ENCODE data around the gene HACL1. TPM values are rescaled to one million over a fixed set of nuclear protein-coding genes. Genes with fewer than 3 reads are reported as not detected.

Gene HACL1
- total and polyA plus RNA-seq, 2 experiments from 2014 or later, result 11.0 to 11.2 TPM

DNA sequence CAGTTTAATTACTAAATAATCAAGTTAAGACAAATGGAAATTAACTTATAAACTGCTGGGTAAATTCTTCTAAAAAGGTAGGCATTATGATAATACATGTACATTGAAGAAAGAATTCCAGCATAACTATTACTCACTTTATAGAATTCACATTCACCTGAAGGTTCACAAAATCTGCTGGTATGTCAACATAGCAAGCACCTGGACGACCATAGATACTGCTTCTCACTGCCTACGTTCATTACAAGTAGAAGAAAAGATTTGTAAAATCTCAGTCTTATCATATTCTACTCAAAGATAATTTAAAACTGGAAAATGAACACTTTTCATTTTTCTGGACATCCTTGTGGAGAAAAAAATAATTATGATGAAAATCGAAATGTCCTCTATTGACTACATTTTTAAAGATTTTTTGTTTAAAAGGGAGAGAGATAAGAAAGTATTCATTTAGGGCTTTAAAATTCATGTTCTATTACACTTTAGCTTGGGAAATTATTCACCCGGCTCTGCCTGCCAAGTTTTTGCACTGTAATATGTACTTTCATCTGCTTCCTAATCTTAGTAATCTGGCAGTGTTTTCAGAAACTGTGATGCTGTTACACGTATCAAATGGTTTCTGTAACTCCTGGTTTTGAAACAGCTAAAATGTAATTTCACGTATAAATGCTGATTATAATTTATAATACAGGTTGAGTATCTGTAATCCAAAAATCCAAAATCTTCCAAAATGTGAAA is 16.1 kb downstream of the HACL1 start:
- H3K4me1 ChIP-seq (ENCODE audit: low read depth), result no peaks in the 10 kb centered on the region
- no peak overlapping the region for H3K4me3 ChIP-seq
- no peak overlapping the region for H3K27ac ChIP-seq
- H3K9me3 ChIP-seq (ENCODE audit: low read depth), result no peaks in the 10 kb centered on the region
- no peak for TF ChIP-seq CTCF (IDR thresholded peaks at IDR 0.05; ENCODE audit: low read depth, low read length)
- peak in 1 of 2 donors; percentile 23 for DNase-seq (ENCODE audit: low read depth in 1 of 2, low spot score in 1 of 2)
- no peaks in the 10 kb centered on the region for H3K27me3 ChIP-seq
- peaks cover 43% of the 10 kb centered on the region for H3K36me3 ChIP-seq

- no peak overlapping the region for H3K27ac ChIP-seq
- no peaks in the 10 kb centered on the region for H3K9me3 ChIP-seq (ENCODE audit: low read depth)
- H3K36me3 ChIP-seq, result peaks cover 35% of the 10 kb centered on the region
- no peak for DNase-seq (ENCODE audit: low read depth in 1 of 2, low spot score in 1 of 2)
- H3K4me3 ChIP-seq, result no peak overlapping the region
- no peaks in the 10 kb centered on the region for H3K4me1 ChIP-seq (ENCODE audit: low read depth)
- TF ChIP-seq CTCF (IDR thresholded peaks at IDR 0.05; ENCODE audit: low read depth, low read length), result no peak
- H3K27me3 ChIP-seq, result no peaks in the 10 kb centered on the region
Observed at GRCh38 chr3:15581471-15582394, 19.6 kb downstream of the HACL1 start.

DNA sequence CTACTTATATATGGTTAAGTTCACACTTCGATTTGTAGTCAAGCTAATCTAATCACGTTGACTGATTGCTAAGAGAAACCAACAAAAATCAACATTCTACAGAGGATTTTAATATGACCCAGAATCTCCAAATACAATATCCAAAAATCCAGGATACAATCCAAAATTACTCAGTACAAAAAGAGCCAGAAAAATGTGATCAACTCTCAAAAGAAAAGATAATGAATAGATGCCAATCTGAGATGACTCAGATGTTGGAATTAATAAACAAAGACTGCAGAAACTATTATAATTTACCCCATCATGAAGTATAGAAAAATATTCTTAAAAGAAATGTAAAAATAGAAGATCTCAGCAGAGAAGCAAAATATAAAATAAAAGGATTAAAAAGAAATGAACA is 22.3 kb downstream of the HACL1 start:
- Histone ChIP-seq H3K36me3 (peaks cover 20% of the 10 kb centered on the region), H3K4me1 (ENCODE audit: low read depth) (no peaks in the 10 kb centered on the region), H3K4me3 (no peak overlapping the region), H3K27me3 (no peaks in the 10 kb centered on the region), H3K9me3 (ENCODE audit: low read depth) (no peaks in the 10 kb centered on the region), H3K27ac (no peak overlapping the region)
- no peak for TF ChIP-seq CTCF (IDR thresholded peaks at IDR 0.05; ENCODE audit: low read depth, low read length)
- no peak for DNase-seq (ENCODE audit: low read depth in 1 of 2, low spot score in 1 of 2)

DNA sequence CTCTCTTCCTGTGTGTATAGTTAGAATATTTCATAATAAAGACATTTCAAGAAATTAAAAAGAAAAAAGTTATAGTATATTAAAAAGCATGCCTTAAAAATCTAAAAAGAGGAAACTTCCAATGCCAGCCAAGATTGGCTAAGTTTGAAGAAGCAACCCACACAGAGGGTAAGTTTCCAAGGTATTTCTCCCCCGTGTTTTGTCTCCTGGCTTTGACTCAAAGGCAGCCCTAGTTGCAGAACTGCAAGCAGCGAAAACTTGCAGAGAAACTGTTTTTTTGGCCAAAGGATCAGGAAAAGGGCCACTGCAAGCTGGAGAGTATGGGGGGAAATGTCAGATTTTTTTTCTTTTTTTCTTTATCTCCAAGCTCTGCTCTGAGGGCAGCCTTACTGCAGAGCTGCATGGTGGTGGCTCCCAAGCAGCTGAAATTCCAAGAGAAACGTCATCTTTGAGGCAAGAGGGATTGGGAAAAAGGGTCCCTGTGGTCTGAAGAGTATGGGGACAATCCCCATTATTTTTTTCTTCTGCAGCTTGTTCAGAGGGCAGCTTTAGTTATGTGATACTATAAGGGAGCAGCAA is 23.0 kb downstream of the HACL1 start:
- Histone ChIP-seq H3K9me3 (ENCODE audit: low read depth) (no peaks in the 10 kb centered on the region), H3K4me3 (no peak overlapping the region), H3K27ac (no peak overlapping the region), H3K4me1 (ENCODE audit: low read depth) (no peaks in the 10 kb centered on the region), H3K27me3 (no peaks in the 10 kb centered on the region), H3K36me3 (peaks cover 20% of the 10 kb centered on the region)
- DNase-seq (ENCODE audit: low read depth in 1 of 2, low spot score in 1 of 2), result peak in 1 of 2 donors; percentile 29
- TF ChIP-seq CTCF (IDR thresholded peaks at IDR 0.05; ENCODE audit: low read depth, low read length), result no peak

- no peak for TF ChIP-seq CTCF (IDR thresholded peaks at IDR 0.05; ENCODE audit: low read depth, low read length)
- Histone ChIP-seq H3K27me3 (no peaks in the 10 kb centered on the region), H3K9me3 (ENCODE audit: low read depth) (no peaks in the 10 kb centered on the region)
Observed at GRCh38 chr3:15576475-15576874, 24.9 kb downstream of the HACL1 start.

More at GRCh38 chr3:15576475-15576874, 24.9 kb downstream of the HACL1 start:
- Histone ChIP-seq H3K27ac (no peak overlapping the region), H3K36me3 (peaks cover 18% of the 10 kb centered on the region), H3K4me1 (ENCODE audit: low read depth) (no peaks in the 10 kb centered on the region), H3K4me3 (no peak overlapping the region)
- no peak for DNase-seq (ENCODE audit: low read depth in 1 of 2, low spot score in 1 of 2)

Measured in cardiac muscle cell (in vitro differentiated cells and primary cell).